ENCODE data around the gene PGBD1.

Gene PGBD1, protein sequence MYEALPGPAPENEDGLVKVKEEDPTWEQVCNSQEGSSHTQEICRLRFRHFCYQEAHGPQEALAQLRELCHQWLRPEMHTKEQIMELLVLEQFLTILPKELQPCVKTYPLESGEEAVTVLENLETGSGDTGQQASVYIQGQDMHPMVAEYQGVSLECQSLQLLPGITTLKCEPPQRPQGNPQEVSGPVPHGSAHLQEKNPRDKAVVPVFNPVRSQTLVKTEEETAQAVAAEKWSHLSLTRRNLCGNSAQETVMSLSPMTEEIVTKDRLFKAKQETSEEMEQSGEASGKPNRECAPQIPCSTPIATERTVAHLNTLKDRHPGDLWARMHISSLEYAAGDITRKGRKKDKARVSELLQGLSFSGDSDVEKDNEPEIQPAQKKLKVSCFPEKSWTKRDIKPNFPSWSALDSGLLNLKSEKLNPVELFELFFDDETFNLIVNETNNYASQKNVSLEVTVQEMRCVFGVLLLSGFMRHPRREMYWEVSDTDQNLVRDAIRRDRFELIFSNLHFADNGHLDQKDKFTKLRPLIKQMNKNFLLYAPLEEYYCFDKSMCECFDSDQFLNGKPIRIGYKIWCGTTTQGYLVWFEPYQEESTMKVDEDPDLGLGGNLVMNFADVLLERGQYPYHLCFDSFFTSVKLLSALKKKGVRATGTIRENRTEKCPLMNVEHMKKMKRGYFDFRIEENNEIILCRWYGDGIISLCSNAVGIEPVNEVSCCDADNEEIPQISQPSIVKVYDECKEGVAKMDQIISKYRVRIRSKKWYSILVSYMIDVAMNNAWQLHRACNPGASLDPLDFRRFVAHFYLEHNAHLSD

GRCh38 chr6:28281288-28282064 lies at the start of gene PGBD1:
Gene PGBD1, plus strand, starts transcription at chr6:28281572. Its CDS starts 2,242 bp downstream, at chr6:28283814.
- Histone ChIP-seq H3K9ac (ENCODE audit: low read length) (peak within 1 kb of the TSS; percentile 66), H3K4me3 (ENCODE audit: low read length) (peak within 1 kb of the TSS; percentile 27), H3K27me3 (ENCODE audit: control insufficient read depth, insufficient read depth, low read length) (no peaks in the 10 kb centered on the region), H3K36me3 (ENCODE audit: control insufficient read depth, insufficient read depth, low read length) (no peaks in the 10 kb centered on the region), H3K4me1 (ENCODE audit: control insufficient read depth, insufficient read depth, low read length) (no peaks in the 10 kb centered on the region), H3K9me3 (ENCODE audit: control insufficient read depth, low read length) (no peaks in the 10 kb centered on the region)

DNA sequence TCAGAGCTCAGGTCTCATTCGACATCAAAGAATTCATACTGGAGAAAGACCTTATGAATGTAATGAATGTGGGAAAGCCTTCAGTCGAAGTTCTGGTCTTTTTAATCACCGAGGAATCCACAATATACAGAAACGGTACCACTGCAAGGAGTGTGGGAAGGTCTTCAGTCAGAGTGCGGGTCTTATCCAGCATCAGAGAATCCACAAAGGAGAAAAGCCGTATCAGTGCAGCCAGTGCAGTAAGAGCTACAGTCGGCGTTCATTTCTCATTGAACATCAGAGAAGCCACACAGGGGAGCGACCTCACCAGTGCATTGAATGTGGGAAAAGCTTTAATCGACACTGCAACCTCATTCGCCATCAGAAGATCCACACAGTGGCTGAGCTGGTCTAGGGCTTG lies 48.6 kb upstream of the PGBD1 start:
- H3K36me3 ChIP-seq (ENCODE audit: control insufficient read depth, insufficient read depth, low read length), result peaks cover 9% of the 10 kb centered on the region
- H3K27me3 ChIP-seq (ENCODE audit: control insufficient read depth, insufficient read depth, low read length), result no peaks in the 10 kb centered on the region
- no peaks in the 10 kb centered on the region for H3K4me1 ChIP-seq (ENCODE audit: control insufficient read depth, insufficient read depth, low read length)
- no peaks in the 10 kb centered on the region for H3K9me3 ChIP-seq (ENCODE audit: control insufficient read depth, low read length)
- H3K4me3 ChIP-seq (ENCODE audit: low read length), result no peak overlapping the region
- no peak overlapping the region for H3K9ac ChIP-seq (ENCODE audit: low read length)

DNA sequence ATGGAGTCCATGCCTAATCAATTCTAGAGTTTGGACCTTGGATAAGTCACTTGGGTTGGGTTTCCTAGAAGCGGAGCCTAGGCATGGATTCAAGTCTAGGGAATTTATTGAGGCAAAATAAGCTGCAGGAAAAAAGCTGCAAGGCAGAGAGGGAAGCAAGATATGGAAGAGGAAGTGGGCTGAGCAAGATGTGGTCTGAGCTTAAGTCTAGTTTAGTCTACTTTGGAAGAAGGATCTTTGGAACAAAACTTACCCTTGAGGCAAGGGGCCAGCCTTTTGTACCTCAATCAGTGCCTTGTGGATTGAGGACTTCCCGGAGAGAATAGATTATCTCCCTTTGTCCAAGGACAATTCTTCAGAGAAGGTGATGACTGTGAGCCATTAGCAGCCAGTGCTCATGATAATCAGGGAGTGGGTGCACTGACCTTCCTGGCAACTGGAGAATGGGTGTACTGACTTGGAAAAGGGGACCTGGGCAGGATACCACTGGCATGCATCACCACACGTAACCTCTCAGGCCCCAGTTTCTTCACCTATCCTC lies 45.4 kb upstream of the PGBD1 start:
- Histone ChIP-seq H3K9ac (ENCODE audit: low read length) (no peak overlapping the region), H3K4me1 (ENCODE audit: control insufficient read depth, insufficient read depth, low read length) (no peaks in the 10 kb centered on the region), H3K9me3 (ENCODE audit: control insufficient read depth, low read length) (no peaks in the 10 kb centered on the region), H3K27me3 (ENCODE audit: control insufficient read depth, insufficient read depth, low read length) (no peaks in the 10 kb centered on the region), H3K4me3 (ENCODE audit: low read length) (no peak overlapping the region), H3K36me3 (ENCODE audit: control insufficient read depth, insufficient read depth, low read length) (peaks cover 6% of the 10 kb centered on the region)

DNA sequence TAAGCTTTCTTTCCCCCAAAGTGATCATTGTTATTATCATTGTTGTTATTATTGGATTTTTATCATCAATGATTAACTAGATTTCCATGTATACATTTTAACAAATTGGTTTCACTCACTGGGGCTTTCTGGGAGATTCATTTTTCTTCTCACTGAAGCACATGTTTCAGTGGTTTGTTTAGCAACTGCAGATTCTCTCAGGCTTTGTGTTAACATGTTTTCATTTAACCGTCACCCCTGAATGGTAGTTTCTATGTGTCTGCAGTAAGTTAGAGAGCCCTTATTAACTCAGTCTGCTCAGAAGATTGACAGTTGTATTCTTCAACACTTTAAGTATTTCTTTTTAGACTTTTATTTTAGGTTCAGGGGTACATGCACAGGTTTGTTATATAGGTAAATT lies 41.7 kb upstream of the PGBD1 start:
- Histone ChIP-seq H3K9ac (ENCODE audit: low read length) (no peak overlapping the region), H3K4me3 (ENCODE audit: low read length) (no peak overlapping the region), H3K4me1 (ENCODE audit: control insufficient read depth, insufficient read depth, low read length) (no peaks in the 10 kb centered on the region)

GRCh38 chr6:28240471-28240870 lies 40.9 kb upstream of the PGBD1 start:
- Histone ChIP-seq H3K4me1 (ENCODE audit: control insufficient read depth, insufficient read depth, low read length) (no peaks in the 10 kb centered on the region), H3K9me3 (ENCODE audit: control insufficient read depth, low read length) (no peaks in the 10 kb centered on the region), H3K9ac (ENCODE audit: low read length) (no peak overlapping the region), H3K27me3 (ENCODE audit: control insufficient read depth, insufficient read depth, low read length) (no peaks in the 10 kb centered on the region), H3K36me3 (ENCODE audit: control insufficient read depth, insufficient read depth, low read length) (peaks cover 6% of the 10 kb centered on the region), H3K4me3 (ENCODE audit: low read length) (no peak overlapping the region)

More for the DNA sequence above, 41.7 kb upstream of the PGBD1 start:
- H3K36me3 ChIP-seq (ENCODE audit: control insufficient read depth, insufficient read depth, low read length), result no peaks in the 10 kb centered on the region
- no peaks in the 10 kb centered on the region for H3K27me3 ChIP-seq (ENCODE audit: control insufficient read depth, insufficient read depth, low read length)
- no peaks in the 10 kb centered on the region for H3K9me3 ChIP-seq (ENCODE audit: control insufficient read depth, low read length)

GRCh38 chr6:28243946-28244345 lies 37.4 kb upstream of the PGBD1 start:
- Histone ChIP-seq H3K4me3 (ENCODE audit: low read length) (no peak overlapping the region), H3K36me3 (ENCODE audit: control insufficient read depth, insufficient read depth, low read length) (peaks cover 6% of the 10 kb centered on the region), H3K9ac (ENCODE audit: low read length) (no peak overlapping the region)

GRCh38 chr6:28245206-28245941 lies 36.0 kb upstream of the PGBD1 start:
- Histone ChIP-seq H3K9ac (ENCODE audit: low read length) (no peak overlapping the region), H3K36me3 (ENCODE audit: control insufficient read depth, insufficient read depth, low read length) (peaks cover 6% of the 10 kb centered on the region), H3K27me3 (ENCODE audit: control insufficient read depth, insufficient read depth, low read length) (no peaks in the 10 kb centered on the region), H3K9me3 (ENCODE audit: control insufficient read depth, low read length) (no peaks in the 10 kb centered on the region), H3K4me3 (ENCODE audit: low read length) (no peak overlapping the region), H3K4me1 (ENCODE audit: control insufficient read depth, insufficient read depth, low read length) (peaks cover under 1% of the 10 kb centered on the region)

More at GRCh38 chr6:28243946-28244345, 37.4 kb upstream of the PGBD1 start:
- Histone ChIP-seq H3K9me3 (ENCODE audit: control insufficient read depth, low read length) (no peaks in the 10 kb centered on the region), H3K4me1 (ENCODE audit: control insufficient read depth, insufficient read depth, low read length) (no peaks in the 10 kb centered on the region), H3K27me3 (ENCODE audit: control insufficient read depth, insufficient read depth, low read length) (no peaks in the 10 kb centered on the region)

GRCh38 chr6:28248916-28249315 lies 32.5 kb upstream of the PGBD1 start:
- H3K9ac ChIP-seq (ENCODE audit: low read length), result no peak overlapping the region
- no peaks in the 10 kb centered on the region for H3K27me3 ChIP-seq (ENCODE audit: control insufficient read depth, insufficient read depth, low read length)
- peaks cover 15% of the 10 kb centered on the region for H3K4me1 ChIP-seq (ENCODE audit: control insufficient read depth, insufficient read depth, low read length)
- H3K36me3 ChIP-seq (ENCODE audit: control insufficient read depth, insufficient read depth, low read length), result peaks cover 6% of the 10 kb centered on the region
- H3K4me3 ChIP-seq (ENCODE audit: low read length), result no peak overlapping the region
- H3K9me3 ChIP-seq (ENCODE audit: control insufficient read depth, low read length), result no peaks in the 10 kb centered on the region

GRCh38 chr6:28250747-28251146 lies 30.6 kb upstream of the PGBD1 start:
- Histone ChIP-seq H3K4me1 (ENCODE audit: control insufficient read depth, insufficient read depth, low read length) (peaks cover 15% of the 10 kb centered on the region), H3K9ac (ENCODE audit: low read length) (no peak overlapping the region), H3K27me3 (ENCODE audit: control insufficient read depth, insufficient read depth, low read length) (peaks cover 3% of the 10 kb centered on the region), H3K9me3 (ENCODE audit: control insufficient read depth, low read length) (no peaks in the 10 kb centered on the region), H3K4me3 (ENCODE audit: low read length) (no peak overlapping the region), H3K36me3 (ENCODE audit: control insufficient read depth, insufficient read depth, low read length) (no peaks in the 10 kb centered on the region)

GRCh38 chr6:28251661-28252008 lies 29.7 kb upstream of the PGBD1 start:
- Histone ChIP-seq H3K4me1 (ENCODE audit: control insufficient read depth, insufficient read depth, low read length) (peaks cover 15% of the 10 kb centered on the region), H3K9ac (ENCODE audit: low read length) (peak overlapping the region; percentile 80), H3K27me3 (ENCODE audit: control insufficient read depth, insufficient read depth, low read length) (peaks cover 3% of the 10 kb centered on the region), H3K36me3 (ENCODE audit: control insufficient read depth, insufficient read depth, low read length) (no peaks in the 10 kb centered on the region), H3K9me3 (ENCODE audit: control insufficient read depth, low read length) (no peaks in the 10 kb centered on the region), H3K4me3 (ENCODE audit: low read length) (peak overlapping the region; percentile 98)
